H1 (cell line): ENCODE measurements around the gene SERGEF. TPM values are rescaled to one million over a fixed set of nuclear protein-coding genes. Genes with fewer than 3 reads are reported as not detected.

ENCODE experiments used
- CTCF ChIA-PET: fragments of 300-600 bp; sonication (Branson Sonifier 250); formaldehyde crosslinking; loops from one replicate; lab custom pipeline; 2021; ENCODE audit not compliant: partially characterized antibody; lab: Charles Lee
- POLR2A ChIA-PET: fragments of 300-600 bp; sonication (Branson Sonifier 250); formaldehyde crosslinking; loops from one replicate; lab custom pipeline; 2021; ENCODE audit warnings: inconsistent platforms; ENCODE audit not compliant: partially characterized antibody; lab: Charles Lee
- DNase-seq, 2 experiments: peaks; one replicate each; pipeline versions ENCODE4 v3.0.0 to v3.0.0-alpha.2; 2010 to 2022; ENCODE audit warnings: low spot score in 2 of 2, low read depth in 1 of 2, mixed read lengths in 1 of 2
- FAIRE-seq: peaks from 2 replicates; lab custom pipeline; 2011; peaks lifted over from hg19 to GRCh38; lab: Jason Lieb, UNC
- H2AFZ ChIP-seq: 2 replicates; pipeline ENCODE4 v1.8.1; 2012; ENCODE audit warnings: low read length, inconsistent platforms
- H2AK5ac ChIP-seq: 2 replicates; pipeline ENCODE4 v1.6.1; 2013; ENCODE audit warnings: low read depth, low read length
- H2BK120ac ChIP-seq: replicated peaks from 2 replicates; pipeline ENCODE3; 2013; ENCODE audit warnings: low read depth, low read length, inconsistent platforms
- H2BK12ac ChIP-seq: 2 replicates; pipeline ENCODE4 v1.6.1; 2013; ENCODE audit warnings: low read depth, low read length
- H2BK15ac ChIP-seq: 2 replicates; pipeline ENCODE4 v1.6.1; 2013; ENCODE audit warnings: low read length
- H2BK20ac ChIP-seq: 2 replicates; pipeline ENCODE4 v1.6.1; 2013; ENCODE audit warnings: low read length
- H2BK5ac ChIP-seq: 2 replicates; pipeline ENCODE4 v1.6.1; 2013; ENCODE audit warnings: low read depth, low read length
- H3K14ac ChIP-seq: 2 replicates; pipeline ENCODE4 v1.6.1; 2013; ENCODE audit warnings: inconsistent platforms; ENCODE audit not compliant: insufficient read length
- H3K18ac ChIP-seq: 2 replicates; pipeline ENCODE4 v1.6.1; 2013; ENCODE audit warnings: low read length; ENCODE audit errors: extremely low read depth
- H3K23ac ChIP-seq: 2 replicates; pipeline ENCODE4 v1.6.1; 2013; ENCODE audit warnings: inconsistent platforms; ENCODE audit not compliant: insufficient read length
- H3K23me2 ChIP-seq: 2 replicates; pipeline ENCODE4 v1.6.1; 2013; ENCODE audit warnings: low read depth, low read length
- H3K27ac ChIP-seq: 2 replicates; pipeline ENCODE4 v1.6.1; 2011; ENCODE audit warnings: low read depth, low read length, inconsistent platforms
- H3K27me3 ChIP-seq, 4 experiments: replicated peaks in 1 of 4; 1 replicate in 1 of 4; 2 replicates in 3 of 4; pipeline versions ENCODE4 v1.6.1 to v1.8.1; 2011 to 2013; ENCODE audit warnings: low read length in 3 of 4, mild to moderate bottlenecking in 3 of 4, inconsistent platforms in 2 of 4, mixed read lengths in 2 of 4, moderate library complexity in 1 of 4; ENCODE audit not compliant: control insufficient read depth in 3 of 4, insufficient read depth in 3 of 4; ENCODE audit errors: extremely low read depth in 1 of 4
- H3K36me3 ChIP-seq, 4 experiments: 2 replicates each; pipeline versions ENCODE4 v1.6.1 to v1.8.1; 2011 to 2013; ENCODE audit warnings: mild to moderate bottlenecking in 4 of 4, low read length in 3 of 4, moderate library complexity in 2 of 4, control low read depth in 1 of 4, inconsistent platforms in 1 of 4; ENCODE audit not compliant: insufficient read depth in 4 of 4, control insufficient read depth in 2 of 4
- H3K4ac ChIP-seq: replicated peaks from 2 replicates; pipeline ENCODE3; 2013; ENCODE audit warnings: low read length, low read depth, mixed read lengths, inconsistent platforms; ENCODE audit not compliant: insufficient read length
- H3K4me1 ChIP-seq, 4 experiments: replicated peaks in 1 of 4; 1 replicate in 1 of 4; 2 replicates in 3 of 4; pipeline versions ENCODE4 v1.6.1 to v1.8.1; 2011 to 2013; ENCODE audit warnings: low read length in 3 of 4, inconsistent platforms in 2 of 4, mixed read lengths in 1 of 4; ENCODE audit not compliant: insufficient read depth in 4 of 4, control insufficient read depth in 3 of 4
- H3K4me2 ChIP-seq, 2 experiments: 2 replicates each; pipeline versions ENCODE4 v1.6.1 to v1.8.1; 2011 to 2013; ENCODE audit warnings: low read depth in 2 of 2, low read length in 2 of 2, control low read depth in 1 of 2, inconsistent platforms in 1 of 2, mild to moderate bottlenecking in 1 of 2; ENCODE audit not compliant: insufficient read depth in 1 of 2
- H3K4me3 ChIP-seq, 4 experiments: fragments of 200-600, 300-600 bp in 1 of 4; sonication (generic), shearing (Covaris generic), sonication (Bioruptor Twin) in 1 of 4; 2 replicates each; pipeline versions ENCODE4 v1.5.1 to v1.8.1; 2011 to 2016; ENCODE audit warnings: low read length in 4 of 4, low read depth in 3 of 4, control low read depth in 2 of 4, inconsistent platforms in 2 of 4, mild to moderate bottlenecking in 2 of 4, mixed read lengths in 1 of 4, moderate library complexity in 1 of 4; ENCODE audit not compliant: insufficient read depth in 2 of 4; ENCODE audit errors: extremely low read depth in 1 of 4
- H3K56ac ChIP-seq: replicated peaks from 2 replicates; pipeline ENCODE3; 2013; ENCODE audit warnings: low read depth, mild to moderate bottlenecking, mixed read lengths, low read length, inconsistent platforms; ENCODE audit not compliant: insufficient read length
- H3K79me1 ChIP-seq: 2 replicates; pipeline ENCODE4 v1.6.1; 2013; ENCODE audit warnings: low read depth, low read length, control low read depth
- H3K79me2 ChIP-seq, 2 experiments: 2 replicates each; pipeline versions ENCODE4 v1.6.1 to v1.8.1; 2012 to 2013; ENCODE audit warnings: low read length in 2 of 2, mild to moderate bottlenecking in 2 of 2, inconsistent platforms in 1 of 2; ENCODE audit not compliant: insufficient read depth in 2 of 2, control insufficient read depth in 1 of 2
- H3K9ac ChIP-seq, 4 experiments: replicated peaks in 1 of 4; 1 replicate in 1 of 4; 2 replicates in 3 of 4; pipeline versions ENCODE4 v1.6.1 to v1.8.1; 2011 to 2013; ENCODE audit warnings: low read depth in 3 of 4, low read length in 3 of 4, control low read depth in 2 of 4, mild to moderate bottlenecking in 2 of 4, moderate library complexity in 2 of 4, inconsistent platforms in 1 of 4; ENCODE audit errors: extremely low read depth in 1 of 4
- H3K9me3 ChIP-seq, 2 experiments: 2 replicates each; pipeline versions ENCODE4 v1.6.1 to v1.8.1; 2012 to 2013; ENCODE audit warnings: mild to moderate bottlenecking in 2 of 2, moderate library complexity in 2 of 2, control low read depth in 1 of 2, inconsistent platforms in 1 of 2, low read depth in 1 of 2, low read length in 1 of 2, mixed read lengths in 1 of 2; ENCODE audit not compliant: insufficient read depth in 2 of 2
- H4K20me1 ChIP-seq, 2 experiments: replicated peaks in 1 of 2; 2 replicates each; pipeline versions ENCODE3 to v1.8.1; 2011 to 2013; ENCODE audit warnings: inconsistent platforms in 2 of 2, low read length in 2 of 2, mild to moderate bottlenecking in 1 of 2; ENCODE audit not compliant: insufficient read depth in 2 of 2, control insufficient read depth in 1 of 2
- H4K5ac ChIP-seq: 2 replicates; pipeline ENCODE4 v1.6.1; 2013; ENCODE audit warnings: low read length, low read depth, mixed read lengths, inconsistent platforms; ENCODE audit not compliant: insufficient read length
- H4K8ac ChIP-seq: 2 replicates; pipeline ENCODE4 v1.8.0; 2013; ENCODE audit warnings: mild to moderate bottlenecking, moderate library complexity, low read length, inconsistent platforms; ENCODE audit not compliant: insufficient read depth; ENCODE audit errors: extremely low read depth
- H4K91ac ChIP-seq: replicated peaks from 2 replicates; pipeline ENCODE3; 2013; ENCODE audit warnings: low read length, mixed read lengths, inconsistent platforms; ENCODE audit not compliant: insufficient read length
- ATF2 ChIP-seq: IDR thresholded peaks from 2 replicates; pipeline ENCODE4 v1.6.1; 2012; ENCODE audit warnings: low read length, inconsistent platforms
- BACH1 ChIP-seq: IDR thresholded peaks from 2 replicates; pipeline ENCODE4 v1.6.1; 2012; ENCODE audit warnings: low read length, improper control_type of control experiment
- JUN ChIP-seq: IDR thresholded peaks from 2 replicates; pipeline ENCODE4 v1.6.1; 2011; ENCODE audit warnings: low read depth, mild to moderate bottlenecking, improper control_type of control experiment, low read length
- KDM4A ChIP-seq: IDR thresholded peaks from one replicate; pipeline ENCODE4 v1.7.1; 2012; ENCODE audit warnings: low read depth, mild to moderate bottlenecking, moderate library complexity, low read length, inconsistent platforms; ENCODE audit not compliant: severe bottlenecking
- KDM5A ChIP-seq: fragments of 200-600 bp; IDR thresholded peaks from 2 replicates; pipeline ENCODE4 v1.7.1; 2012; ENCODE audit warnings: mild to moderate bottlenecking, low read length, inconsistent platforms, mixed read lengths
- NANOG ChIP-seq: IDR thresholded peaks from 2 replicates; pipeline ENCODE4 v1.6.1; 2011; ENCODE audit warnings: low read length, low read depth, mild to moderate bottlenecking, inconsistent platforms; ENCODE audit not compliant: insufficient read depth, poor library complexity, severe bottlenecking
- NRF1 ChIP-seq: IDR thresholded peaks from 2 replicates; pipeline ENCODE4 v1.6.1; 2011; ENCODE audit warnings: mild to moderate bottlenecking, low read depth, low read length, improper control_type of control experiment
- RFX5 ChIP-seq: IDR thresholded peaks from 2 replicates; pipeline ENCODE4 v1.6.1; 2011; ENCODE audit warnings: low read depth, low read length, improper control_type of control experiment, borderline replicate concordance
- TAF7 ChIP-seq: optimal IDR thresholded peaks from 2 replicates; pipeline ENCODE3; 2011; ENCODE audit warnings: low read depth, mild to moderate bottlenecking, inconsistent platforms, low read length, moderate library complexity, borderline replicate concordance
- USF2 ChIP-seq: IDR thresholded peaks from 2 replicates; pipeline ENCODE4 v1.6.1; 2011; ENCODE audit warnings: low read length, improper control_type of control experiment
- WGBS, 2 experiments: shearing (Covaris generic) in 1 of 2; methylation state at CpG; one replicate each; pipeline versions ENCODE4 v1.1.6 to v1.1.7; 2013 to 2015; ENCODE audit warnings: low lambda C conversion rate in 2 of 2, mixed read lengths in 2 of 2, inconsistent platforms in 1 of 2, low coverage in 1 of 2, missing lambda C conversion rate in 1 of 2; ENCODE audit not compliant: insufficient replicate concordance in 2 of 2, insufficient coverage in 1 of 2, insufficient read length in 1 of 2; ENCODE audit errors: extremely low coverage in 1 of 2, missing lambda C conversion rate in 1 of 2; 5-methylcytosine and 5-hydroxymethylcytosine counted together
- polyA plus RNA-seq, 7 experiments: library from polyadenylated mRNA; depleted of rRNA in 3 of 7; stranded (reverse) in 5 of 7; unstranded in 2 of 7; fragments of >200 nt in 5 of 7; fragments of 200-250 nt in 2 of 7; gene quantifications; 1 replicate in 5 of 7; 2 replicates in 1 of 7; 4 replicates in 1 of 7; pipeline versions ENCODE4 v1.2.1 to v1.2.3, GENCODE V29; 2011 to 2013; ENCODE audit warnings: missing spikeins in 2 of 7, mixed read lengths in 2 of 7
- total RNA-seq: library from RNA; stranded (reverse); fragmentation: NEBNext Ultra II Directional; extraction: Animal tissue kit (Norgen Biotek cat#: 25700); gene quantifications from 2 replicates; pipeline ENCODE4 v1.2.1, GENCODE V29; 2021
- TF ChIP-seq, protein P1 (sequence below): IDR thresholded peaks from 2 replicates; pipeline ENCODE4 v1.6.1; 2012; ENCODE audit warnings: inconsistent platforms

SERGEF gene
- total and polyA plus RNA-seq, 2 of the 8 experiments (the other 6 are each of a cell fraction or from before 2014, with no cell fraction given), result 16.6 to 28.8 TPM

- H2BK15ac ChIP-seq, result no peak overlapping the region
- no peaks in the 10 kb centered on the region for H3K27me3 ChIP-seq
- H3K4me3 ChIP-seq, result no peak overlapping the region
- no peak overlapping the region for H3K23ac ChIP-seq
- H4K8ac ChIP-seq, result no peak overlapping the region
- H3K9ac ChIP-seq, result no peak overlapping the region
- H2BK120ac ChIP-seq, result no peak overlapping the region
- H3K36me3 ChIP-seq, result no peaks in the 10 kb centered on the region
- no peak for FAIRE-seq
- no peaks in the 10 kb centered on the region for H3K79me1 ChIP-seq
- H3K9me3 ChIP-seq, result no peaks in the 10 kb centered on the region
- no peak overlapping the region for H2BK5ac ChIP-seq
- no peak overlapping the region for H4K5ac ChIP-seq
- H3K14ac ChIP-seq, result no peak overlapping the region
- no peak overlapping the region for H2AFZ ChIP-seq
- no peak overlapping the region for H2BK20ac ChIP-seq
- no peaks in the 10 kb centered on the region for H3K23me2 ChIP-seq
- H2AK5ac ChIP-seq, result no peak overlapping the region
- H4K91ac ChIP-seq, result no peak overlapping the region
- H3K56ac ChIP-seq, result no peak overlapping the region
- no peak overlapping the region for H3K4ac ChIP-seq
- H2BK12ac ChIP-seq, result no peak overlapping the region
- H3K18ac ChIP-seq, result no peak overlapping the region
- H3K27ac ChIP-seq, result no peak overlapping the region
- POLR2A ChIA-PET, result interaction anchor here (0.7 kb wide), 1 partner anchor 134 kb away, joined by 3 read pairs; no protein-coding TSS in a partner anchor
- H3K79me2 ChIP-seq, result no peaks in the 10 kb centered on the region
- no peak for DNase-seq
- no peak overlapping the region for H3K4me2 ChIP-seq
- H4K20me1 ChIP-seq, result peaks cover 0 to 2% of the 10 kb centered on the region in 2 experiments
- H3K4me1 ChIP-seq, result no peaks in the 10 kb centered on the region
- CTCF ChIA-PET, result interaction anchor here (0.9 to 3.1 kb wide), 12 partner anchors 10 to 198 kb away, joined by 3 to 14 read pairs (median 4); no protein-coding TSS in a partner anchor
- 95% methylated on average over 15 of the region's 15 CpGs; no CpG with 5 or more reads in 1 of the 2 experiments for WGBS, 2 experiments
- TF ChIP-seq RFX5 (no peak), BACH1 (no peak), KDM5A (no peak), NANOG (no peak), USF2 (no peak), NRF1 (no peak), KDM4A (no peak), JUN (no peak), TAF7 (no peak), ATF2 (no peak)
- TF ChIP-seq, protein P1, sequence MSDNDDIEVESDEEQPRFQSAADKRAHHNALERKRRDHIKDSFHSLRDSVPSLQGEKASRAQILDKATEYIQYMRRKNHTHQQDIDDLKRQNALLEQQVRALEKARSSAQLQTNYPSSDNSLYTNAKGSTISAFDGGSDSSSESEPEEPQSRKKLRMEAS, result no peak
Measured at GRCh38 chr11:17780668-17781067, 232.2 kb downstream of the SERGEF start.
